GM19099 (cell line): ENCODE results near the gene ALOX15.

Experiments
- POLR2A ChIP-seq: IDR thresholded peaks from 3 replicates; pipeline ENCODE4 v1.6.1; 2011; ENCODE audit warnings: low read depth; ENCODE audit not compliant: insufficient read length; ENCODE audit errors: extremely low read depth

Gene ALOX15

DNA sequence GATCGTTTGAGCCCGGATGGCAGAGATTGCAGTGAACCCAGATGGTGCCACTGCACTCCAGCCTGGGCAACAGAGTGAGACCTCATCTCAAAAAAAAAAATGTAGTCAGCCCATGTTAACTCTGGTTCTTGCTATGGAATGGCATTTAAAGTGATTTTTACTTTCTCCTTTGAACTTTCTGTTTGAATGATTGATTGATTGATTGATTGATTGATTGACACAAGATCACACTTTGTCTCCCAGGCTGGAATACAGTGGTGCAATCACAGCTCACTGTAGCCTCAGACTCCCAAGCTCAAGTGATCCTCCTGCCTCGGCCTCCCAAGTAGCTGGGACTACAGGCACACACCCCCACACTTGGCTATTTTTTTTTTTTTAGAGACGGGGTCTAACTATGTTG lies 40.2 kb downstream of the ALOX15 start:
- no peak for TF ChIP-seq POLR2A

- no peak for TF ChIP-seq POLR2A
Measured at GRCh38 chr17:4600563-4600962, 40.9 kb downstream of the ALOX15 start.

DNA sequence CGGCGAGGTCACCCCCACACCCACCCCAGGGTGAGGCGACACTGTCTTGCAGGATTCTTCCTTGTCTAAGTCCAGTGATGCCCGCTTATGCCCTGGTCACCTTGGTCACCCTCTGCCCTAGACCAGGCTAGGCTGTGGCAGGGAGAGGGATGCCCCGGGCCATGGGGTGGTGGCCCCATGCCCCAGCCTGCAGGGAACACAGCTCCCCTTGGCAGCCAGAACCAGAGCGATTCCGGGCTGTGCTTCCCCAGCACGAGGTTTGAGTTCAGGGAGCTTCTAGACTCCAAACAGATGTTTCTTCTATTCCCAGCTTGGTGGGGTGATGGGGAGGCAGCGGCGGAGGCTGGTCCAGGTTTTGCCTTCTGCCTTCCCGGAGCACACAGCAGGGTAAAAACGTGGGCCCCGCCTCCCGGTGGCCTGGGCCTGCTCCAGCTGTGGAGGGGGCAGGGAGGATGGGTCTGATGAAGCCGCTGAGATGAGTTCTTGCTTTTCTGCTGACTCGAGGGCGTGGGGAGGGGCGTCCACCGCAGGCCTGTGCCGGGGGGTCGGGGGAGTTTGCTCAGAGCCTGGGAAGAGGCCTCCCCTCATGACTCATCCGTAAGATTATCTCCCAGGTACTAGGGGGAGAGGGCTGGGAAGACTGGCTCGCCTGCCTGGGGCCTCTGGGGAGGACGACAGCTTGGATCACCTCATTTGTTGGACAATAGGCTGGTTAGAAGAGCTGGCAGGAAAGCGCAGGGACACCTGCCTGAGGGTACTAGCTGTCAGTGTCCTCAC lies 41.8 kb downstream of the ALOX15 start:
- TF ChIP-seq POLR2A: no peak

- TF ChIP-seq POLR2A: no peak
Measured at GRCh38 chr17:4598776-4599504, 42.5 kb downstream of the ALOX15 start.

- no peak for TF ChIP-seq POLR2A
Measured at GRCh38 chr17:4597975-4598374, 43.5 kb downstream of the ALOX15 start.

- TF ChIP-seq POLR2A: no peak
Measured at GRCh38 chr17:4596636-4597380, 44.7 kb downstream of the ALOX15 start.

GRCh38 chr17:4594931-4595684 lies 46.4 kb downstream of the ALOX15 start:
- TF ChIP-seq POLR2A: no peak

GRCh38 chr17:4594406-4594805 lies 47.1 kb downstream of the ALOX15 start:
- no peak for TF ChIP-seq POLR2A

DNA sequence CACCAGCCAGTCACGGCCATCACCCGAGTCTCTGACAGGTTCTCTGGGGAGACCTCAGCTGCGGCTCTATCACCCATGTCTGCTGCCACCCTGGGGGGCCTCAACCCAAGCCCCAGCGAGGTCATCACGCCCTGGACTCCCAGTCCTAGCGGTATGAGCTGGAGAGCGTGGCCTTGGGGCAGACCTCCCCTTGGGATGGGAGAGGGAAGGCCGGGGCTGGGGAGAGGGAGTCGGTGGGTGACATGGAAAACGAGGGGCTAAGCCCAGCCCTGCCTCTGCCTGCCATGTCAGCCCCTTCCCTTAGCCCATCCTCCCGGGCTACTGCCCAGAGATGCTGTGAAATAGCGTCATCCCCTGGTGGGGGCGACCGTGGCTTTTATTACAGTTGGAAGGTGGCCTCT lies 48.5 kb downstream of the ALOX15 start:
- TF ChIP-seq POLR2A: no peak

DNA sequence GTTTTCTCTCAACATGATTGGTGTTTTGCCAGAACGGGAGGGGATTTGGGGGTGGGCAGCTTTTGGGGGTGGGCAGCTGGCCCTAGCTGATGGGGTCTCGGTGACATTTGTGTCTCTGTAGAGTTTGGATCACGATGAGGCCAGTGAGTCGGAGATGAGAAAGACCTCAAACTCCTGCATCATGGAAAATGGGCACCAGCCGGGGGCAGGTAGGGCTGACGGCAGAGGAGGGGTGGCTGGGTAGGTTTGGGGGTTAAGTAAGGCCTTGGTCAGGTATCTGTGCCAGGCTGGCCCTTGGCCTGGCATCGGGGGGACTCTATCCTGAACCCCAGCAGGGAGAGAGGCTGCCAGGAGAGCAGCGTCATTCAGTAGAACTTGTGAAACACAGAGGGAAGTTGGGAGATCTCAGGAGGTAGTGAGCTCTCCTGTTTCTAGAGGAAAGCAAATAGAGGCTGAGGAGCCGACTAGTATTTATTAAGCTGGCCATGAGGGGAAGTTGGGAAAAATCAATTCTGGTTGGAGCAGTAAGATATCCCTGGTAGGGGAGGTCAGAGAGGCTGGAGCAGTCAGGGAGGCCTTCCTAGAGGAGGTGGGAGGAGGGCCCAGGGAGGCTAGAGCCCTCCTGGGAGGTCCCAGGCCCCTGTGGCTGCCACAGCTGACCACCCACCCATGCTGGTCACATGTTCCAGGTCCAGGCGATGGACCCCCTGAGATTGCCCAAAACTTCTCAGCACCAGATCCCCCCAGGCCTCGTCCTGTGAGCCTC lies 49.1 kb downstream of the ALOX15 start:
- TF ChIP-seq POLR2A: no peak

GRCh38 chr17:4591529-4591928 lies 49.9 kb downstream of the ALOX15 start:
- TF ChIP-seq POLR2A: no peak

DNA sequence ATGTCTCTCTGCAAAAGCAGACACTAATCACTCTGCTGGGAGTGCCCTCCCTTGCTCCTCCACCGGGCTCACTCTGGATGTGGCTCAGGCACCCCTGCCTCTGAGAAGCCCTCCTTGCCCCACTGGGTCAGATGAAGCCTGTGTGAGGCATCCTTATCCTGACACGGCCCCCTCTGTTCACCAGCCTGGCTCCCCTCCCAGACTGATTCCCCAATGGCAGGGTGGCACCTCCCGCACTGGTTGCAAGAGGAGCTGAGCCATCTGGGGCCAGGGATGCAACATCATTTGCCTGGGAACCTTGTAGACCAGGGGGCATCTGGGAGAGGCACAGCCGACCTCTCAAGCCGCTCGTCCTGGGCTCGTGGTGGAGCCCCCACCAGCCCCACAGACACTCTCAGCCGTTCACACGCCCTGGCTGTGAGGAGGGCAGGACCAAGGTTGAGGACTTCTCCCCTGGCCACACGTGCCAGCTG lies 50.5 kb downstream of the ALOX15 start:
- TF ChIP-seq POLR2A: no peak

DNA sequence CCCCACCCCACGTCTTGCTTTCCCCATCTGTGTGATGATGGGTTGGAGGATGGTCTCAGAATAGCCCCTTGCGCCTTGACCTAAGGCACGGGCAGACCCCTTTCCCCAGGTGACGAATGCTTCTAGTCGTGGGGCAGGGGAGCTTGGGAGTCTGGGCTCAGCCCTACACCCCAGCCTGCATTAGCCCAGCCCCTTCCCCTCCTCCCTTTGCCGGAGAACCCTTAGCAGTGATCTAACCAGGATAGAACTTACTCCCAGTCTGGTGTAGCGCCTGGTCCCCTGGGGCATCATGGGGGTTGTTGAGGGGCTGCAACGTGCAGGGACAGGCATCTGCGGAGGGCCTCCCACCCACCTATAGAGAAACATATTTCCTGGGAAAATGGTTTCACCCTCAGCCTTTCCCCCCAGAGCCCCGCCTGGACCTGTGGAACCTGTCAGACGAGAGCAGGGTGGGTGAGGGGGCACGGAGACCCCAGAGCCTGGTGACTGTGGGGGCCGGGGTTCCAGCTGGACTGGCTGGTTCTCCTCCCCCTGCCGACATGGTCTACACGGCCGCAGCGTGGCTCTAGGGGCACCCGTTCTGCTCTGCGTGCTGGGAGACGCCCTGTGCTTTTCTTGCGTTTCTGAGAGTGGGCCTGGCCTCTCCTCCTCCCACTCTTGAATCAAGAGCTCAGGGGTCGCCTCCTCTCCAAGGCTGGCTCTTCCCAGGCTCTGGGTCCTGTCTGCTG lies 52.4 kb downstream of the ALOX15 start:
- no peak for TF ChIP-seq POLR2A

DNA sequence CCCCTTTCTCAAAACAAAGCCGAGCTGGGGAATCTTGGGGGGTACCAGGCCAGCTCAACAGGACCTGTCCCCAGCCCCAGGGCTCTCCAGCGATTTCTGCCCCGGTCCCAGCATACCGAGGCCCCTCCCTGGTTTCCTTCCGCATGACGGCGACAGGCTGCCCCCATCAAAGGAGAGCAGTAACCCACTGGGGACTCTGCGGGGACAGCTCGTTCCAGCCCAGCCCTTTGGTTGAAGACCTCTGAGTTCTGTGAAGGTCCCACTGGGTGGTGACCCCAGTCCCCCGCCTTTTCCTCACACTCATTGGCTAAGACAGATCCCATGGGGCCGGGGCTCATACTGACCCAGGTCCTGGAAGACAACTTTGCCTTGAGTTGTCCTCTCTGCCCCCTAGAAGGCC lies 53.1 kb downstream of the ALOX15 start:
- TF ChIP-seq POLR2A: no peak

DNA sequence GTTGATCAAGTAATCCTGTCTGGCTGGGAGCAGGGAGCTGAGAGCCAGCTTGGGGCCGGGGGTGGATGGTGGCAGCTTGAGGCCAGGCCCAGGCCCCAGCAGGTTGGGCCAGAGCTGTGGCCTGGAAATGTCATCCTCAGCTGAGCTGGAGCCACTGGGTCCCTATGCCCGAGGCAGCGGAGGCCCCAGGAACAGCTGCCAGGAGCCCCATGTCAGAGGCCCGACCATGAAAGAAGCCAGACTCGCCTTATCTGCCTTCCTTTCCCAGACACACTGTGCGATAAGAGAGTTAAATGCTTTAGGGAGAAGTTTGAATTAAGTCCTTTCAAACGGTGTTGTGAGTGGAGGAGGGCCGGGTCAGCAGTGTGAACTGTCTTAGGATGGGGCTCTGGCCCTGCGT lies 53.7 kb downstream of the ALOX15 start:
- TF ChIP-seq POLR2A: no peak
